Measurements from ENCODE around the gene WASF2. TPM values are rescaled to one million over a fixed set of nuclear protein-coding genes. Genes with fewer than 3 reads are reported as not detected.

WASF2 gene
- total RNA-seq, 1 donor from 2014 or later, result 70.4 TPM

DNA sequence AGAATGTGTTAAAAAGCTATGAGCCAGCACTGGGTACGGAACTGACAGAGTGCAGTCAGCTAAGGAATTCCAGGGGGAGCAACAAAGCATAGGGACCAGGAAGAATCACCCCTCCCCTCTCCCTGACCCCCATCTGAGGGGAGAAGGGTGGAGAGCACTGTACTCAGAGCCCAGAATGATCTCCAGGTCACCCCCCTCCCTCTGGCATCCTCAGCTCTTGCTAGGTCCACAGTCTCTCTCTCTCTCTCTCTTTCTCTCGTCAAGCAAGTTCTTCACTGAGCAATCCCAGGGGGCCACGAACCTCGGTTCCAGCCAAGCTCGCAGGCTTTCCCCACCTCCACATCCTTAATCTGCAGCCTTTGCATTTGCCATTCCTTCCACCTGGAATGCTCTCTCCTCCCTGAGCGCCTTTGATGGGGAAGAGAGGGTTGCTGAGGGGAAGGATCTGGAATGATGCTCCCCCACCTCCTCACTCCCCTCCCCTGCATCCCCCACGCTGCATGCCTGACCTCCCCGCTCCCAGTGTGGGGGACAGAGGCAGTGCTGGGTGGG, 6.7 kb upstream of the WASF2 start:
- Histone ChIP-seq H3K36me3 (no peaks in the 10 kb centered on the region), H3K9me3 (no peaks in the 10 kb centered on the region), H3K4me1 (peaks cover 9 to 13% of the 10 kb centered on the region in 2 donors), H3K27me3 (no peaks in the 10 kb centered on the region), H3K27ac (no peak overlapping the region), H3K4me3 (peak overlapping the region; percentile 39 to 43)
- intact Hi-C loops (cut with DNase I), result no loop called here
- no peak for DNase-seq (ENCODE audit: low spot score in 2 of 2)
- TF ChIP-seq, protein P1, sequence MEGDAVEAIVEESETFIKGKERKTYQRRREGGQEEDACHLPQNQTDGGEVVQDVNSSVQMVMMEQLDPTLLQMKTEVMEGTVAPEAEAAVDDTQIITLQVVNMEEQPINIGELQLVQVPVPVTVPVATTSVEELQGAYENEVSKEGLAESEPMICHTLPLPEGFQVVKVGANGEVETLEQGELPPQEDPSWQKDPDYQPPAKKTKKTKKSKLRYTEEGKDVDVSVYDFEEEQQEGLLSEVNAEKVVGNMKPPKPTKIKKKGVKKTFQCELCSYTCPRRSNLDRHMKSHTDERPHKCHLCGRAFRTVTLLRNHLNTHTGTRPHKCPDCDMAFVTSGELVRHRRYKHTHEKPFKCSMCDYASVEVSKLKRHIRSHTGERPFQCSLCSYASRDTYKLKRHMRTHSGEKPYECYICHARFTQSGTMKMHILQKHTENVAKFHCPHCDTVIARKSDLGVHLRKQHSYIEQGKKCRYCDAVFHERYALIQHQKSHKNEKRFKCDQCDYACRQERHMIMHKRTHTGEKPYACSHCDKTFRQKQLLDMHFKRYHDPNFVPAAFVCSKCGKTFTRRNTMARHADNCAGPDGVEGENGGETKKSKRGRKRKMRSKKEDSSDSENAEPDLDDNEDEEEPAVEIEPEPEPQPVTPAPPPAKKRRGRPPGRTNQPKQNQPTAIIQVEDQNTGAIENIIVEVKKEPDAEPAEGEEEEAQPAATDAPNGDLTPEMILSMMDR (IDR thresholded peaks at IDR 0.05), result peak in 2 of 3 experiments; percentile 30 to 33

GRCh38 chr1:27492796-27493195, 2.8 kb upstream of the WASF2 start:
- no peaks in the 10 kb centered on the region for H3K9me3 ChIP-seq
- TF ChIP-seq, protein P1 (IDR thresholded peaks at IDR 0.05), result no peak
- peak overlapping the region; percentile 92 to 99 for H3K27ac ChIP-seq
- peaks cover 24 to 25% of the 10 kb centered on the region in 2 donors for H3K4me1 ChIP-seq
- intact Hi-C loops (cut with DNase I), result loop anchor here (5.0 kb wide), 4 partner anchors 35 to 170 kb away; no protein-coding TSS in a partner anchor
- no peak overlapping the region for H3K4me3 ChIP-seq
- no peaks in the 10 kb centered on the region for H3K27me3 ChIP-seq
- DNase-seq (ENCODE audit: low spot score in 2 of 2), result no peak
- no peaks in the 10 kb centered on the region for H3K36me3 ChIP-seq

GRCh38 chr1:27491748-27492700, 2.1 kb upstream of the WASF2 start:
- Histone ChIP-seq H3K4me1 (peaks cover 24 to 26% of the 10 kb centered on the region in 2 donors), H3K36me3 (no peaks in the 10 kb centered on the region), H3K9me3 (no peaks in the 10 kb centered on the region), H3K27me3 (no peaks in the 10 kb centered on the region), H3K27ac (peak overlapping the region; percentile 92 to 99), H3K4me3 (peak overlapping the region in 1 of 2 donors; percentile 26)
- DNase-seq (ENCODE audit: low spot score in 2 of 2), result peak in 1 of 2 donors; percentile 75
- TF ChIP-seq, protein P1 (IDR thresholded peaks at IDR 0.05), result no peak
- intact Hi-C loops (cut with DNase I), result loop anchor here (2.0 to 5.0 kb wide), 6 partner anchors 35 to 170 kb away; partner anchors contain the start of gene AHDC1

DNA sequence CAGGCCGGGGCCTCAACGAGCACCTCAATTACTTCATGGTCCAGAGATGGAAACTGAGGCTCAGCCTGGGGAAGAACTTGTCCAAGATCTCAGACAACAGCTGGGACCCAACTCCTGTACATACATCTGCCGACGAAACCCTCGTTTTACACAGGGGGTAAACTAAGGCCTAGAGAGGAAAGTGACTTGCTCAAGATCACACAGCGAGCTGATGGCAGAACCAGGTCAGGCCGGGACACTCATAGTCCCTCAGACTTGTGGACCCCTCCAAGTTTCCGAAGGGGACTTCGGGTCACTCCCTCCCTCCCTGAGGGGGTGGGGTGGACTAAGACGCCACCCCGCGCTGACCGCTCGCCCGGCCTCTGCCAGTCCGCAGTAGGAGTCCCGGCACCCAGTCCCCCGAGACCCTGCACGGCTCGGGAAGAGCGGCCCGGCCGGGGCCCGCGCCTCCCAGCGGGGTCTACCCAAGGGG, 430 bp downstream of the WASF2 start:
- Histone ChIP-seq H3K4me1 (peaks cover 20 to 26% of the 10 kb centered on the region in 2 donors), H3K27ac (peak overlapping the region; percentile 92 to 99), H3K27me3 (no peaks in the 10 kb centered on the region), H3K9me3 (no peaks in the 10 kb centered on the region), H3K4me3 (peak overlapping the region; percentile 71 to 97), H3K36me3 (no peaks in the 10 kb centered on the region)
- intact Hi-C loops (cut with DNase I), result no loop called here
- TF ChIP-seq, protein P1 (IDR thresholded peaks at IDR 0.05), result no peak
- DNase-seq (ENCODE audit: low spot score in 2 of 2), result no peak

DNA sequence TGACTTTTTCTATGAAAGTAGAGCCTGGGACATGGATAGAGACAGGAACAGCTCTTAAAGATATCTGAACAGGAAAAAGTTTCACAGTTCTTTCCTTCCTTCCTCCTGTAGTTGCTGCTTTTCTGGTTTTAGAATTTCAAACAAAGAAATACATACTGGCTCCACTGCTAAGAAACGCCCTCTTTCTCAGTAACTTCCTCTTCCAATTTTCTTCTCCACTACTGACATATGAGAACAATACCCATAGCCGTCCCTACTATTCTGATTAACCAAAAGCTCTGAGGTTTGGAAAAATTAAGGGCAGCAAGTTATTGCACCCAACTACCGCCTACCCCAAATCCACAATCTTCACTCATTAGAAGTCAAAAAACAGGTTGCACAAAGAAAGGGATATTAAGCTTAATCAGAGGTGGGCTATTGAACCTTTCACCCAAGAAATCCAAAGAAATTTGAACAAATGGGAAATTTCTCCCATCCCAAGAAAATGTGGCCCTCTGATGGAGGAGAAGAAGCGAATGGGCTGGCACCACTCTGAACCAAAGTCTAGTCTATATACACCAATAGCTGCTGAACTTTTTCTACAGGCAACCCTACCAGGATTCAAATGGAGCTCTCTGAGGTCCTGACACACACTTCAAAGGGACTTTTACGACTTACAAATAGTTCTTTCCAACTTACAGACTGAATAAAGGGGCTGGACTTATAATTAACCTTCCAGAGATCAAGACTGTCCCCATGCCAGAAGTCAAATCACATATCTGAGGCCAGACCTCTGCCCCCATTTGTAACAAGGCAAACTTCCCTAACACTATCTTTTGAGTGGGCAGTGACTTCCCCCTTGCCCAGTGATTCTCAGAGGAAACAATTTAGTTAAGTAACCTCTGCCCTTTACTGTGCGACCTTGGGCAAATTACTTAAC, 1.7 kb downstream of the WASF2 start:
- Histone ChIP-seq H3K4me3 (peak overlapping the region; percentile 71 to 97), H3K4me1 (peaks cover 24 to 32% of the 10 kb centered on the region in 2 donors), H3K27me3 (no peaks in the 10 kb centered on the region), H3K36me3 (no peaks in the 10 kb centered on the region), H3K9me3 (no peaks in the 10 kb centered on the region), H3K27ac (peak overlapping the region; percentile 92 to 99)
- DNase-seq (ENCODE audit: low spot score in 2 of 2), result peak in 1 of 2 donors; percentile 38
- intact Hi-C loops (cut with DNase I), result no loop called here
- TF ChIP-seq, protein P1 (IDR thresholded peaks at IDR 0.05), result no peak
